Stomach (tissue), 4 donors: ENCODE results near the gene PKNOX2.

Source experiments
- POLR2A ChIP-seq, 4 donors: fragments of 450-650 bp; IDR thresholded peaks; one replicate each; pipeline ENCODE4 v1.6.1; 2016; ENCODE audit warnings: antibody characterized with exemption in 4 of 4, control low read depth in 2 of 4, mild to moderate bottlenecking in 1 of 4, moderate library complexity in 1 of 4
- POLR2AphosphoS5 ChIP-seq, 3 donors: sonication (generic); formaldehyde crosslinking; IDR thresholded peaks; one replicate each; pipeline ENCODE4 v1.6.1; 2016; ENCODE audit warnings: antibody characterized with exemption in 3 of 3
- TF ChIP-seq, protein P1 (sequence below), 7 experiments: fragments of 450-650 bp in 4 of 7; fragments of 200-600 bp in 3 of 7; sonication (generic) in 3 of 7; IDR thresholded peaks; one replicate each; pipeline ENCODE4 v1.5.1; 2016 to 2019; ENCODE audit warnings: antibody characterized with exemption in 7 of 7, control low read depth in 2 of 7, mild to moderate bottlenecking in 1 of 7

GRCh38 chr11:125274309-125274708 is 109.8 kb downstream of the PKNOX2 start:
- no peak for TF ChIP-seq POLR2A (IDR thresholded peaks at IDR 0.05)
- TF ChIP-seq, protein P1, sequence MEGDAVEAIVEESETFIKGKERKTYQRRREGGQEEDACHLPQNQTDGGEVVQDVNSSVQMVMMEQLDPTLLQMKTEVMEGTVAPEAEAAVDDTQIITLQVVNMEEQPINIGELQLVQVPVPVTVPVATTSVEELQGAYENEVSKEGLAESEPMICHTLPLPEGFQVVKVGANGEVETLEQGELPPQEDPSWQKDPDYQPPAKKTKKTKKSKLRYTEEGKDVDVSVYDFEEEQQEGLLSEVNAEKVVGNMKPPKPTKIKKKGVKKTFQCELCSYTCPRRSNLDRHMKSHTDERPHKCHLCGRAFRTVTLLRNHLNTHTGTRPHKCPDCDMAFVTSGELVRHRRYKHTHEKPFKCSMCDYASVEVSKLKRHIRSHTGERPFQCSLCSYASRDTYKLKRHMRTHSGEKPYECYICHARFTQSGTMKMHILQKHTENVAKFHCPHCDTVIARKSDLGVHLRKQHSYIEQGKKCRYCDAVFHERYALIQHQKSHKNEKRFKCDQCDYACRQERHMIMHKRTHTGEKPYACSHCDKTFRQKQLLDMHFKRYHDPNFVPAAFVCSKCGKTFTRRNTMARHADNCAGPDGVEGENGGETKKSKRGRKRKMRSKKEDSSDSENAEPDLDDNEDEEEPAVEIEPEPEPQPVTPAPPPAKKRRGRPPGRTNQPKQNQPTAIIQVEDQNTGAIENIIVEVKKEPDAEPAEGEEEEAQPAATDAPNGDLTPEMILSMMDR (IDR thresholded peaks at IDR 0.05) = no peak
- no peak for TF ChIP-seq POLR2AphosphoS5 (IDR thresholded peaks at IDR 0.05)
